Ascending aorta (tissue), 2 donors: ENCODE results near the gene CD40. TPM values are rescaled to one million over a fixed set of nuclear protein-coding genes. Genes with fewer than 3 reads are reported as not detected.

ENCODE experiments used
- DNase-seq, 2 donors: peaks; one replicate each; pipeline ENCODE4 v3.0.0-alpha.2; 2019; ENCODE audit warnings: low spot score in 2 of 2
- H3K27ac ChIP-seq, 2 donors: fragments of 200-600 bp; sonication (generic); one replicate each; pipeline ENCODE4 v1.5.1; 2016 to 2017; ENCODE audit warnings: mild to moderate bottlenecking in 1 of 2
- H3K27me3 ChIP-seq: fragments of 200-600 bp; sonication (generic); one replicate; pipeline ENCODE4 v1.5.1; 2017
- H3K36me3 ChIP-seq, 2 donors: fragments of 200-600 bp; sonication (generic); one replicate each; pipeline ENCODE4 v1.5.1; 2016
- H3K4me1 ChIP-seq, 2 donors: fragments of 200-600 bp; sonication (generic); one replicate each; pipeline ENCODE4 v1.5.1; 2016 to 2017; ENCODE audit warnings: mild to moderate bottlenecking in 1 of 2
- H3K4me3 ChIP-seq, 2 donors: fragments of 200-600 bp; sonication (generic); one replicate each; pipeline ENCODE4 v1.5.1; 2016 to 2017; ENCODE audit warnings: mild to moderate bottlenecking in 1 of 2
- H3K9me3 ChIP-seq, 2 donors: fragments of 200-600 bp; sonication (generic); one replicate each; pipeline ENCODE4 v1.5.1; 2016
- CTCF ChIP-seq, 3 experiments: fragments of 200-600 bp in 2 of 3; fragments of 450-650 bp in 1 of 3; sonication (generic) in 2 of 3; IDR thresholded peaks; one replicate each; pipeline ENCODE4 v1.5.1; 2016 to 2019; ENCODE audit warnings: antibody characterized with exemption in 3 of 3, mild to moderate bottlenecking in 1 of 3, moderate library complexity in 1 of 3
- intact Hi-C: fragments of 100-400 bp; cut with DNase I; formaldehyde crosslinking; loops from one replicate; pipeline ENCODE4 v1.15.1; 2023
- total RNA-seq: library from RNA; depleted of rRNA; stranded (reverse); fragments of >200 nt; gene quantifications from one replicate; pipeline ENCODE4 v1.1.0, GENCODE V29; 2016

The CD40 gene
- total RNA-seq, 1 donor from 2014 or later: 34.7 TPM

GRCh38 chr20:46083101-46083500 is 35.0 kb upstream of the CD40 start:
- no peak for DNase-seq
- Histone ChIP-seq H3K36me3 (peaks cover 9 to 11% of the 10 kb centered on the region in 2 donors), H3K27me3 (no peaks in the 10 kb centered on the region), H3K4me3 (no peak overlapping the region), H3K27ac (peak overlapping the region in 1 of 2 donors; percentile 5), H3K4me1 (peaks cover 16 to 62% of the 10 kb centered on the region in 2 donors), H3K9me3 (no peaks in the 10 kb centered on the region)
- intact Hi-C loops: no loop called here
- TF ChIP-seq CTCF (IDR thresholded peaks at IDR 0.05): no peak

- Histone ChIP-seq H3K27me3 (no peaks in the 10 kb centered on the region), H3K4me3 (no peak overlapping the region), H3K36me3 (peaks cover 5 to 6% of the 10 kb centered on the region in 2 donors), H3K27ac (peak overlapping the region in 1 of 2 donors; percentile 5), H3K4me1 (peaks cover 16 to 66% of the 10 kb centered on the region in 2 donors), H3K9me3 (no peaks in the 10 kb centered on the region)
- DNase-seq: no peak
- no peak for TF ChIP-seq CTCF (IDR thresholded peaks at IDR 0.05)
- intact Hi-C loops: no loop called here
Observed at GRCh38 chr20:46083531-46084061, 34.5 kb upstream of the CD40 start.

GRCh38 chr20:46084805-46085178 is 33.3 kb upstream of the CD40 start:
- intact Hi-C loops: loop anchor here (5.0 kb wide), 2 partner anchors 292 to 318 kb away; partner anchors contain the start of genes DNTTIP1 and WFDC3
- H3K36me3 ChIP-seq: no peaks in the 10 kb centered on the region
- no peak for TF ChIP-seq CTCF (IDR thresholded peaks at IDR 0.05)
- H3K27me3 ChIP-seq: no peaks in the 10 kb centered on the region
- peaks cover 16 to 66% of the 10 kb centered on the region in 2 donors for H3K4me1 ChIP-seq
- no peak overlapping the region for H3K4me3 ChIP-seq
- H3K9me3 ChIP-seq: no peaks in the 10 kb centered on the region
- no peak for DNase-seq
- H3K27ac ChIP-seq: no peak overlapping the region

- intact Hi-C loops: loop anchor here (5.0 kb wide), 2 partner anchors 293 to 317 kb away; partner anchors contain the start of genes DNTTIP1 and WFDC3
- Histone ChIP-seq H3K27me3 (no peaks in the 10 kb centered on the region), H3K4me3 (no peak overlapping the region), H3K9me3 (no peaks in the 10 kb centered on the region), H3K27ac (no peak overlapping the region), H3K36me3 (no peaks in the 10 kb centered on the region), H3K4me1 (peaks cover 16 to 63% of the 10 kb centered on the region in 2 donors)
- TF ChIP-seq CTCF (IDR thresholded peaks at IDR 0.05): no peak
- no peak for DNase-seq
Observed at GRCh38 chr20:46085179-46085851, 32.8 kb upstream of the CD40 start.

- Histone ChIP-seq H3K27ac (no peak overlapping the region), H3K27me3 (no peaks in the 10 kb centered on the region), H3K4me1 (peaks cover 12 to 59% of the 10 kb centered on the region in 2 donors), H3K36me3 (no peaks in the 10 kb centered on the region), H3K4me3 (peak overlapping the region in 1 of 2 donors; percentile 2), H3K9me3 (no peaks in the 10 kb centered on the region)
- peak; percentile 10 to 15 (median 11) for TF ChIP-seq CTCF (IDR thresholded peaks at IDR 0.05)
- intact Hi-C loops: loop anchor here (5.0 kb wide), 2 partner anchors 295 to 315 kb away; partner anchors contain the start of genes DNTTIP1 and WFDC3
- no peak for DNase-seq
Observed at GRCh38 chr20:46087161-46087560, 31.0 kb upstream of the CD40 start.
